B cell (primary cell): ENCODE data around the gene DLGAP4. TPM values are rescaled to one million over a fixed set of nuclear protein-coding genes. Genes with fewer than 3 reads are reported as not detected.

Experiments
- ATAC-seq: fragments of 200-7000 bp; cut with Tn5 transposase; one replicate; pipeline ENCODE4 v1.10.0; 2021; ENCODE audit warnings: low read depth, mild to moderate bottlenecking, moderate number of reproducible peaks, moderate library complexity
- CTCF ChIA-PET: fragments of 350-600 bp; sonication (Branson Sonifier 250); formaldehyde crosslinking; loops from one replicate; lab custom pipeline; 2021; ENCODE audit warnings: antibody characterized with exemption, inconsistent platforms; lab: Charles Lee
- POLR2A ChIA-PET: fragments of 350-600 bp; sonication (Branson Sonifier 250); formaldehyde crosslinking; loops from one replicate; lab custom pipeline; 2021; ENCODE audit warnings: antibody characterized with exemption; lab: Charles Lee
- DNase-seq: peaks from one replicate; pipeline ENCODE4 v3.0.0; 2013
- H2AFZ ChIP-seq: 2 replicates; pipeline ENCODE4 v1.6.1; 2012; ENCODE audit warnings: mild to moderate bottlenecking, low read depth, low read length; ENCODE audit not compliant: insufficient read depth, poor library complexity, severe bottlenecking
- H3K27ac ChIP-seq, 2 donors: 1 replicate in 1 of 2; 2 replicates in 1 of 2; pipeline ENCODE4 v1.5.1; 2012 to 2013; ENCODE audit warnings: low read length in 2 of 2, mild to moderate bottlenecking in 2 of 2, moderate library complexity in 1 of 2
- H3K27me3 ChIP-seq, 4 experiments: fragments of 200-600 bp in 1 of 4; sonication (generic) in 1 of 4; replicated peaks in 1 of 4; 1 replicate in 2 of 4; 2 replicates in 2 of 4; pipeline versions ENCODE4 v1.6.1 to v1.7.0; 2013 to 2016; ENCODE audit warnings: low read length in 3 of 4, mild to moderate bottlenecking in 2 of 4, mixed read lengths in 1 of 4, moderate library complexity in 1 of 4; ENCODE audit not compliant: insufficient read depth in 4 of 4, control insufficient read depth in 3 of 4; ENCODE audit errors: control extremely low read depth in 1 of 4
- H3K36me3 ChIP-seq, 2 experiments: replicated peaks in 1 of 2; 1 replicate in 1 of 2; 2 replicates in 1 of 2; pipeline versions ENCODE4 v1.6.1 to v1.7.1; 2013; ENCODE audit warnings: low read length in 1 of 2; ENCODE audit not compliant: insufficient read depth in 2 of 2, control insufficient read depth in 1 of 2; ENCODE audit errors: control extremely low read depth in 1 of 2, extremely low read depth in 1 of 2
- H3K4me1 ChIP-seq, 2 donors: fragments of 200-600 bp in 1 of 2; sonication (generic) in 1 of 2; 1 replicate in 1 of 2; 2 replicates in 1 of 2; pipeline versions ENCODE4 v1.5.1 to v1.6.1; 2013 to 2017; ENCODE audit warnings: low read length in 2 of 2; ENCODE audit not compliant: control insufficient read depth in 2 of 2, insufficient read depth in 2 of 2
- H3K4me2 ChIP-seq: replicated peaks from 2 replicates; pipeline ENCODE3; 2012; ENCODE audit warnings: mild to moderate bottlenecking, low read depth, low read length; ENCODE audit not compliant: poor library complexity, severe bottlenecking
- H3K4me3 ChIP-seq, 5 experiments: fragments of 200-600 bp in 1 of 5; sonication (generic) in 1 of 5; 1 replicate in 3 of 5; 2 replicates in 2 of 5; pipeline versions ENCODE4 v1.5.1 to v1.7.0; 2011 to 2016; ENCODE audit warnings: low read length in 4 of 5, mild to moderate bottlenecking in 4 of 5, low read depth in 2 of 5, control low read depth in 1 of 5, moderate library complexity in 1 of 5; ENCODE audit not compliant: insufficient read depth in 1 of 5; ENCODE audit errors: control extremely low read depth in 1 of 5, extremely low read depth in 1 of 5
- H3K79me2 ChIP-seq: fragments of 200-600 bp; sonication (generic); one replicate; pipeline ENCODE4 v1.6.0; 2016; ENCODE audit warnings: low read length; ENCODE audit not compliant: control insufficient read depth, insufficient read depth
- H3K9ac ChIP-seq: fragments of 200-600 bp; sonication (generic); 2 replicates; pipeline ENCODE4 v1.6.1; 2017; ENCODE audit warnings: mild to moderate bottlenecking, low read length, moderate library complexity
- H3K9me3 ChIP-seq, 3 donors: one replicate each; pipeline versions ENCODE4 v1.6.1 to v1.7.1; 2013; ENCODE audit warnings: low read length in 2 of 3; ENCODE audit not compliant: control insufficient read depth in 2 of 3, insufficient read depth in 1 of 3; ENCODE audit errors: control extremely low read depth in 1 of 3
- H4K20me1 ChIP-seq: 2 replicates; pipeline ENCODE4 v1.6.0; 2012; ENCODE audit warnings: mild to moderate bottlenecking, low read length; ENCODE audit not compliant: insufficient read depth, control insufficient read depth, poor library complexity, severe bottlenecking
- H3K27ac Mint-ChIP-seq: one replicate; pipeline ENCODE4 v1.8.0; 2021; ENCODE audit warnings: mixed read lengths
- H3K27me3 Mint-ChIP-seq: one replicate; pipeline ENCODE4 v1.8.0; 2021; ENCODE audit warnings: mixed read lengths
- H3K4me1 Mint-ChIP-seq: one replicate; pipeline ENCODE4 v1.8.0; 2021; ENCODE audit warnings: mixed read lengths
- H3K4me3 Mint-ChIP-seq: one replicate; pipeline ENCODE4 v1.8.0; 2021; ENCODE audit warnings: mixed read lengths
- H3K9me3 Mint-ChIP-seq: one replicate; pipeline ENCODE4 v1.8.0; 2022; ENCODE audit warnings: mixed read lengths; ENCODE audit not compliant: insufficient read depth
- CTCF ChIP-seq: fragments of 200-600 bp; IDR thresholded peaks from one replicate; pipeline ENCODE4 v1.8.0; 2022; ENCODE audit warnings: antibody characterized with exemption, mild to moderate bottlenecking
- EZH2 ChIP-seq: IDR thresholded peaks from 2 replicates; pipeline ENCODE4 v1.6.1; 2012; ENCODE audit warnings: borderline replicate concordance, low read depth, mild to moderate bottlenecking, moderate library complexity, low read length; ENCODE audit not compliant: insufficient read depth, poor library complexity, severe bottlenecking
- WGBS: methylation state at CpG from one replicate; pipeline ENCODE4 v1.1.5; 2013; ENCODE audit warnings: missing lambda C conversion rate; ENCODE audit not compliant: insufficient coverage; 5-methylcytosine and 5-hydroxymethylcytosine counted together
- intact Hi-C: fragments of 100-400 bp; cut with micrococcal nuclease; formaldehyde crosslinking; loops from one replicate; pipeline ENCODE4 v1.10.0; 2022
- polyA plus RNA-seq: library from polyadenylated mRNA; depleted of rRNA; stranded (reverse); fragments of >200 nt; gene quantifications from 2 replicates; pipeline ENCODE4 v1.2.3, GENCODE V29; 2012
- total RNA-seq, 2 donors: library from RNA; stranded (reverse); fragments of 120-200 nt in 1 of 2; gene quantifications; 1 replicate in 1 of 2; 2 replicates in 1 of 2; pipeline versions ENCODE4 v1.2.3 to v1.2.4, GENCODE V29; 2013 to 2022

DLGAP4 gene
- total and polyA plus RNA-seq, 2 donors (not counting 1 experiment from before 2014, with no cell fraction given) = 68.8 to 87.8 TPM

DNA sequence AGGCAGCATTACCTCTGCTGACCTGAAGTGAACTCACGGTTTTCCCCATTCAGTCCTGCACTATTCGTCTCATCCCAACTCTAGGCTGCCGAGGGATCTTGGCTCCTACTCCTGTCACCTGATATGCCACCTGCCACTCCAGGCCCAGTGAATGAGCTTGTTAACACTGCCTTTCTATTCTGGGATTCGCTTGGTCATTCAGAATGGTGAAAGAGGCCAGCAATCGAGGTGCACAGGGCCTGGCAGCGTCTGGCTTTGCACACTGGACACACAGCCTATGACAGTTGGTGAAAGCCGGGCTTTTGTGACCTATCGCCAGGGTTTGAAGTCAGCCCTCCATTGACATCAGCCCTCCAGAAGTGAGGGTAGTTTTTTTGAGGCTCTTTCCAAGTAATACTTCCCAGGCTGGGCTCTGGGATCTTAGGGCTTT lies 175.9 kb downstream of the DLGAP4 start:
- 97% methylated on average over 5 of the region's 8 CpGs for WGBS
- H3K9ac ChIP-seq = no peak overlapping the region

More for the DNA sequence above, 175.9 kb downstream of the DLGAP4 start:
- ChIA-PET CTCF (no interaction called here), POLR2A (interaction anchor here (0.5 kb wide), 1 partner anchor 9 kb away, joined by 3 read pairs; no protein-coding TSS in a partner anchor)
- H3K27ac ChIP-seq = no peak overlapping the region
- Mint-ChIP-seq H3K27ac (no peak overlapping the region), H3K4me1 (peaks cover 38% of the 10 kb centered on the region), H3K27me3 (no peaks in the 10 kb centered on the region), H3K9me3 (no peaks in the 10 kb centered on the region), H3K4me3 (no peak overlapping the region)
- no peak overlapping the region for H3K4me3 ChIP-seq
- no peak for TF ChIP-seq EZH2
- no peak for TF ChIP-seq CTCF
- ATAC-seq (no peak), DNase-seq (no peak)
- H3K79me2 ChIP-seq = peaks cover 99% of the 10 kb centered on the region
- no peak overlapping the region for H2AFZ ChIP-seq
- intact Hi-C loops = no loop called here
- H4K20me1 ChIP-seq = peaks cover 90% of the 10 kb centered on the region
- peaks cover 0 to 11% of the 10 kb centered on the region in 2 donors for H3K4me1 ChIP-seq
- H3K27me3 ChIP-seq = no peaks in the 10 kb centered on the region
- no peaks in the 10 kb centered on the region for H3K9me3 ChIP-seq
- no peak overlapping the region for H3K4me2 ChIP-seq
- H3K36me3 ChIP-seq = peaks cover 0 to 23% of the 10 kb centered on the region in 2 experiments
